SK-N-SH (cell line): Measurements from ENCODE around the gene MGAT5.

Experiments used
- MAX ChIP-seq: IDR thresholded peaks from 2 replicates; pipeline ENCODE4 v1.4.0; 2012; ENCODE audit warnings: low read depth
- TF ChIP-seq, protein P1 (sequence below): IDR thresholded peaks from 2 replicates; pipeline ENCODE4 v1.4.0; 2012; ENCODE audit warnings: low read depth, borderline replicate concordance

DNA sequence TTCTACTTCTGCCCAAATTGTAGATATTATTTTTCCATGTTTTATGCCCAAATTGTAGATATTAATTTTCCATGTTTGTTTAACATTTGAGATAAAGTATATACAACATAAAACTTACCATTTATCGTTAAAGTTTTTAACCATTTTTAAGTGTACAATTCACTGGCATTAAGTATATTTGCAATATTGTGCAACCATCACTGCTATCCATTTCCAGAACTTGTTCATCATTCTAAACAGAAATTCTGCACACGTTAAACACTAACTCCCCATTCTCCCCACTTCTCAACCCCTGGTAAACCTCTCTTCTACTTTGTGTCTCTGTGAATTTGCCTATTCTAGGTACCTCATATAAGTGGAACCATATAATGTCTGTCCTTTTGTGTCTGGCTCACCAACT, 162.1 kb downstream of the MGAT5 start:
- TF ChIP-seq, protein P1, sequence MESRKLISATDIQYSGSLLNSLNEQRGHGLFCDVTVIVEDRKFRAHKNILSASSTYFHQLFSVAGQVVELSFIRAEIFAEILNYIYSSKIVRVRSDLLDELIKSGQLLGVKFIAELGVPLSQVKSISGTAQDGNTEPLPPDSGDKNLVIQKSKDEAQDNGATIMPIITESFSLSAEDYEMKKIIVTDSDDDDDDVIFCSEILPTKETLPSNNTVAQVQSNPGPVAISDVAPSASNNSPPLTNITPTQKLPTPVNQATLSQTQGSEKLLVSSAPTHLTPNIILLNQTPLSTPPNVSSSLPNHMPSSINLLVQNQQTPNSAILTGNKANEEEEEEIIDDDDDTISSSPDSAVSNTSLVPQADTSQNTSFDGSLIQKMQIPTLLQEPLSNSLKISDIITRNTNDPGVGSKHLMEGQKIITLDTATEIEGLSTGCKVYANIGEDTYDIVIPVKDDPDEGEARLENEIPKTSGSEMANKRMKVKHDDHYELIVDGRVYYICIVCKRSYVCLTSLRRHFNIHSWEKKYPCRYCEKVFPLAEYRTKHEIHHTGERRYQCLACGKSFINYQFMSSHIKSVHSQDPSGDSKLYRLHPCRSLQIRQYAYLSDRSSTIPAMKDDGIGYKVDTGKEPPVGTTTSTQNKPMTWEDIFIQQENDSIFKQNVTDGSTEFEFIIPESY, result no peak
- TF ChIP-seq MAX, result no peak
